Stimulated activated naive CD8-positive, alpha-beta T cell treated with anti-CD3 and anti-CD28 coated beads, Interleukin-15, Interleukin-2, amounts not matched to agents 100 U/mL and 50 U/mL, for 24 hours (primary cell): ENCODE measurements around the gene CALR3.
"Not testable (repeated sequence)": the region's sequence is repeated elsewhere in the genome, so short reads cannot be mapped to it uniquely, and the experiment has no call there.

Experiments
- ATAC-seq: fragments of 150-1000 bp; cut with Tn5 transposase; one replicate; pipeline ENCODE4 v1.10.0; 2021
- DNase-seq: peaks from one replicate; pipeline ENCODE4 v3.0.0; 2021

The CALR3 gene

DNA sequence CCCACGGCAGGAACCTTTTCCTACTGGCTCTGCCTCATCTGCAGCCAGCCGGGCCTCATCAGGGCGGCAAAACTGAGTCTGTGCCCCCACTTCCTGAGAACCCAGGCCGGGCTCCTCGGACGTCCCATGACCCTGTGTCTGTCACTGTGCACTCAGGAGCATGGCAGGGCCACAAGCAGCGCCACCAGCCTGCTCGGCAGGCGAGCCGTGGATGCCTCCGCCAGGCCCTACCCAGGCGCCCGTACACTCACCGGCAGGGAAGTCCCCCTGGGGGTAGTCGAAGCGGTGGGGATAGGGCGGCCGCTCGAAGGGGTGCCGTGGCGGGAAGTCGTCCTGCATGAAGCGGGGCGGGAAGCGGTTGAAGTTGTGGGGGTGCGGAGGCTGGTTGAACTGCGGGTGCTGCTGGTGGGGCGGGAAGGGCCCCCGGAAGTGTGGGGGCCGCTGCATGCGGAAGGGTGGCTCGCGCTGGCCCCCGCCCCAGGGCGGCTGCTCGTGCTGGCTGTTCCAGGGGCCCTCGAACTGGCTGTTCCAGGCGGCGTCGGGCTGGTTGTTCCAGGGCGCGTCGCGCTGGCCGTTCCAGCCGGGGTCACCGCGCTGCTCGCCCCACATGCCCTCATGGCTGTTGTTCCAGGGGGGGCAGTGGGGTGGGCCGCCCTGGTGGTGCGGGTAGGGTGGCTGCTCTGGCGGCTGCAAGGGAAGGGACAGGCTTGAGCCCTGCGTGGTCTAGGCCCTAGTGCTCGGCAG is 29.2 kb upstream of the CALR3 start:
- DNase-seq (no peak), ATAC-seq (no peak)

DNA sequence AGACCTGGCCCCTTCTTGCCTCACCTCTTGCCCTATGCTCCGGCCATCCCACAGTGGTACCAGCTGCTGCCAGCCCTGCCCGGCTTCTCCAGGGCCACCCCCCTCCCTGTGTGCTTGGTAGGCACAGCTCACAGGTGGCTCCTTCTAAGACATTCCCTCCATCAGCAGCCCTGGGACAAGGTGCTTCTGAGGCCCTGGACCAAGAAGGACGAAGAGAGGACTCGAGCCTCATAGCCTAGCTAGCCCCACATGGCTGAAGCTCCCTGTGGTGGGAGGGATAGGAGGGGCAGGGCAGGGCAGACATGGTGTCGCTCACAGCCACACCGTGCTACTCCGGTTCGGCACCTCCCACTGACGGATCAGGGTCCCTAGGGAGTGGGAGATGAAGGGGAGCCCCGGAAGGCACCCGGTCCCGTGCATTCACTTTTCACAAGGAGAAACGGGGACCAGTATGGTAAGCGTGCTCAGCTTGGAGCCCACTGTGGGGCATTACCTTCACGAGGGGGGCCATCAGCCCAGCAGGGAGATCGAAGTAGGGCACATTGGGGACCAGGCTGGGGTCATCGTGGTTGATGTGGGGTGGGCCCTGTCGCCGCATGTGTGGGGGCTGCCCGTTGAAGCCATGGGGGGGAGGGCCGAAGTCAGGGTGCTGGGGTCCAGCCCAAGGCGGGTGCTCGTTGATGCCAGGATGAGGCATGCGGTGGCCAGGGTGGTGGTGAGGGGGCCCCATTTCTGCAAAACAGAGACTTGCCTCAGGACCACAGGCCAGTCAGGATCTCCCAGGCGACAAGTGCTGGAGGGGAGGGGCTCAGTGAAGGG is 26.8 kb upstream of the CALR3 start:
- ATAC-seq = no peak
- DNase-seq = no peak

DNA sequence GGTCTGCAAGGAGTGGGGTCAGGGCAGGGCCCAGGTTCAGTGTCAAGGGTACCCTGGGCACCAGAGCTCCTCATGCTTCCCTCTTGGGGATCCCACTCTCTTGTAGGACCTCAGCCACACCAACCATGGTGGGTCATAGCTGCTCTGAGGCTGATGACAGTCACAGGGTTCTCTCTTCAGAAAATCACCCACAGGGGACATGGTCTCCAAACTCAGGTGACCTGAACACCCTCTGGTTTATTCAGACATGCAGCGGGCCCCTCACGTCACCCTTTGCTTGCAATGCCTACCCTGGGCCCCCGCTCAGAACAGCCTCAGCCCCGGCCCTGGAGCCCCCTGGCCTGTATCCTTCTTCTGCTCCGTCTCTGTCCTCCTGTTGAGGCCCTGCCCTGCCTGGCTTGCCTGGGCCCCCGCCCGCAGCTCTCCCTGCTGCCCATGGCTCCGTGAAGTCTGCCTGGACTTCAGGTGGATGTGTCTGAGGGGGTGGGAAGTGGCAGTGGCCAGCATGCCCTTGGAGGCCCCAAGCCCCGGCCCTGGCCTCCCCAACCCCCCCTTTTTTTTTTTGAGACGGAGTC is 25.8 kb upstream of the CALR3 start:
- no peak for ATAC-seq
- DNase-seq = no peak

DNA sequence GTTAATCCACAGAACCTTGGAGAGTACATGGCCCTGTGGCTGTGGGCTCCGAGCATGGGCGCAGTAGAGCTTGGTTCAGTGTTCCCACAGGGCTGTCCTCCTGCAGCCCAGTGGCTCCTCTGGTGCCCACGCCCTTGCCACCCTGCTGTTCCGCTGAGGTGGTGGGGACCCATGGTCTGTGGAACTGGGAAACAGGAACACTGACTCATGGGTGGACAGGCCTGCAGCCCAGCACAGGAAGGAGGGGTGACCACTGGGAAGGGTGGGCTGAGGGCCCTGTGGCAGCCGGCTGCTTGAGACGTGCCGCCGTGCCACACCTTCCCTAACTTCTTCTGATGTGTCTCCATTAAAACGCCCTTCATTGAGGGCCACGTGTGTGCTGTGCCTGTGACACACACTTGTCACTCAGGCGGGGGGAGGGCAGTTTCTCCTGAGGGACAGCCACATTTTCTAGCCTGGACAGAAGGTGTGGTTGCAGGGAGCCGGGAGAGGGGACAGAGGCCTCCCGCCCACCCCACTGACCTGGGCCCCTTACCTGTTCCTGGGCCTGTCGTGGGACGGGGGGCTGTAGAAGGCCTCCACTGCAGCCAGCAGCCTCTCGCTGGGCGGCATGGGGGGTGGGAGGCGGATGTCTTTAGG is 25.1 kb upstream of the CALR3 start:
- DNase-seq (no peak), ATAC-seq (no peak)

DNA sequence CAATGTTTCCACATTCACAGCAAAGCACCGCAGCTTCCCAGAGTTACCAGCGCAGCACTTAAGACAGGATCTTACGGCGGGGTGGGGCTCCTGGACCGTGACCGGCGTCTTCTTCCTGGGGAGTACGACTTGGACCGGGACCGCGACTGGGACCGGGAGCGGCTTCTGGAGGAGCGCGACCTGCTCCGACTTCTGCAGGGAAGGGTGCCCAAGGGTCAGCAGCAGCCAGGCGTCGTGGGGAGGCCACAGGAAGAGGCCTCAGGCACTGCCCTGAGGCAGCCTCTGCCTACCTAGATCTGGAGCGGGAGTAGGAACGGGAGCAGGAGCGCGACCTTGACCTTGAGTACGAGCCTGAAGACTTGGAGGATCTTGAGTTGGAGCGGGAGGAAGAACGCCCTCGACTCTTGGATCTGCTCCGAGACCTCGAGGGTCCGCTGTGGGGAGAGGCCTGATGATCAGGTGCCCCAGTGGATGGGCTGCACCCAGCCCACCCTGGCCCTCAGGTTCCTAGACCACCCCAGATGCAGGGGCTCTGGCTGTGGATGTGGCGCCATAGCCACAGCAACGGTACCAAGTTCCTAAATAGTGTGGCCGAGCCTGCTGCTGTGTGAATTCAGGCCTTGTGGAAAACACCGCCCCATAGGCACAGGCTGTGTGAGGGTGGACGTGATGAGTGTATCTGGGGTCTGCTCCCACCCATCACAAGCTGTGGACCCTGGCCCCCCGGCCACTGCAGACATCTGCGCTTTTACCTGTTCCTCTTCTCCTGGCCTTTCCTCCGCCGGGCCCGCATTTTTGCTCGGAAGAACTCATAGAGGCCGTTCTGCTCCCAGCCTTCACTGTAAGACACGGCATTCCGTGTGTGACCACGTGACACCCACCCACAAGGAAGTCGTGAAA is 24.4 kb upstream of the CALR3 start:
- no peak for DNase-seq
- no peak for ATAC-seq

DNA sequence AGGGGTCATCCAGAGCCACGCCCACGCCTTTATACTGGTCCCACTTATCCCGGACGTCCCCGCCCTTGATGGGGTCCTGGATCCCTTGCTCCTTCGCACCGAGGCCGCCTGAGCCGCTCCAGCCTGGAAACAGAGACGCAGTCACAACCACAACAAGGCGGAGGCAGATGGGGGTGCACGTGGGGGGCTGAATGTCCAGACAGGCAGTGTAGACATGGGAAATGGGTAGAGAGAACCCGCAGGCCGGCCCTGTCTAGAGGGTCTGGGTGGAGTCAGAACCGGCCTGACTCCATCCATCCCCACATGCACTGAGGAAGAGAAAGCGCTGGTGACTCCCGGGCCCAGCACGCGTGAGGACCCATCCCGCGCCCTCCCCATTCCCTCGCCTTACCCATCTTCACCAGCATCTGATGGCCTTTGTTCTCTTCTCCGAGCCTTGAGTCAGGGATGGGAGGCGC is 23.3 kb upstream of the CALR3 start:
- no peak for DNase-seq
- ATAC-seq = no peak

DNA sequence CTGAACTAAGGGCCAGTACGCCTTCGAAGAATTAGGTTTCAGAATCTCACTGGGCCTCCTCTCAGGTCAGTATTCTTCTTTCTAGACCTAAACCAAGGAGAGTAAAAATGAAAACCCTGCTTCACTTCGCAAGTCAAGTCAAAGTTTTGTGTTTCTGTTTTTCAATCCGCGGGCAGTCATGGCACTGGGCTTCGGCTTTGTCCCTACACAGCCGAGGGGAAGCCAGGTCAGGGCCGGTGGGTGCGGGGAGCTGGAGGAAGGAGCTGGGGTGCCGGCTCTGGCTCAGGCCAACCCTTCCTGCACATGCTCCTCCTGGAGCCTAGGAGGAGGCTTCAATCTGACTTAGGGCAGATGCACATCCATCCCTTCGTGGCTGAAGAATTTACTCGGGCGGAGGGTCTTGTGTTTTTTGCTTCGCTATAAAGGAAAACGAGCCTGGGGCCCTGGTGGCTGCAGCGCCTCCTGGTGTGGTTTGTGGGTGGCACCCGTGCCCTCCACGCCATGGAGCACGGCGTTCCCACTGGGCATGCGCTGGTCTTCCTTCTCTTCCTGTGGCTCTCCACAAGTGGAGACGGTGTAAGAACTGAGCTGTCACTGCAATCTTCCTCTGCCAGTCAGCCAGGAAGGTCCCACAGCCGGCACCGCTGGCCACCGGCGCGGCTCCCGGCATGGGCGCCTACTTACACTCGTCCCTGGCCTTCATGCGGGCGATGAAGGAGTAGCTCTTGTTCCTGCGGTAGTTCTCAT is 22.7 kb upstream of the CALR3 start:
- DNase-seq = no peak
- ATAC-seq = no peak

DNA sequence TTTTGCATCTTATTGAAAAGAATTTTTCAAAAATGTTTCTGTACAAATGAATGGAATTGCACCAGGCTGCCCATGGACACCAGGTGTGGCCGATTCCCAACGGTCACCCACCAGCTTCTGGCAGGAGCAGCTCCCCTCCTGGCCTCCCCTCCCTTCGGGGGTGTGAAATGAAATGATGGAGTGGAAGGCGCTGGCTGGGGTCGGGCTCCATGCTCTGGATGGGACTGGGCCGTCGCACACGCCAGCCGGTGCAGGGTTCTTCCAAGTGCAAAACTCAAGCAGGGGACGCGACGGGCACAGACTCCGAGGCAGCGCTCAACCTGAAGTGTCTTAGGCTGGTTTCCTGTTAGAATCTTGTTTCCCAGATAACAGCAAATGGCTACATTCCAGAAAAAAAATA is 22.1 kb upstream of the CALR3 start:
- no peak for DNase-seq
- no peak for ATAC-seq

DNA sequence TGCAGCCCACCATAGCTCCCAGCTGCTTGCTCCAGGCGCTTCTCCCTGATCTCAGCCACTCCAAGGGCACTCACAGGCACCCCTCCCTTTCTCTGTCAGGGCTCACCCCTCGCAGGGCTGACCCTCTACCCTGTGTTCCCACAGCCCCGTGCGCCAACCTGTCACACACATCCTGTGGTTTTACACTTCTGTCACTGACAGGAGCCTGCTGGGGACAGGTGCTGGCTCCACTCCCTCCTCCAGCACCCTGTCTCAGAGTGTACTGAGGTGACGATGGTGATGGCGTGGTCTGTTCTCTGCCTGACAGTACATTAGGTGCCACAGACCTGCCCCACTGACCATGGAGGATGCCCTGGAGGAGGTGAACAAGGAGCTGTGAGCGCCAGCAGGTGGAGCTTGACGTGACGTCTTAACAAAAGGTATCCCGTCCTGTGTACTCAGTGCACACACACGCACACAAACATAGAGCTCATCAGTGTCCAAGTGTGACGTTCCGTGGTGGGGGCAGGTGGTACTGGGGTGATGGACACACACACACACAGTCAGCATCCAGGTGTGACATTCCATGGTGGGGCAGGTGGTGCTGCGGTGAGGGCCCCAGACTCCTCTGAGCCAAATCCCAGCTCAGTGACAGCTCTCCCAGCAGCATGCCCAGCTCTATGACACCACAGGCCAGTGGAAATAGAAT is 21.1 kb upstream of the CALR3 start:
- ATAC-seq = no peak
- no peak for DNase-seq

DNA sequence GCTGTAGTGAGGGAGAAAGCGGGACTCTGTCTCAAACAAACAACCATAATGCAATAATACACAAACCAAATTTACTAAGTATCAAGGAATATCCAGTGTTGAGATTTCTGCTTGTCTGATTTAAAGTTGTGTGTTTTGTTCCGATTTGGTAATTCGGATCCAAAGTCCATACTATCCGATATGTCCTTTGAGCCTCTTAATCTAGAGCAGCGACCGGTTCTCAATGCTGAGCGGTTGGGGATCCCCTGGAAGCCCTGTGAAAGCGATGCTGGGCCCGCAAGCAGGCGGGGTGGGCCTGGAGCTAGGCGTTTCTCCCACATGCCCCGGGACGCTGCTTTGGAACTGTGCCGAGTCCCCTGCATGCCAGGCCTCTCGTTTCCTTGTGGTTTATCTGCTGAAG is 20.4 kb upstream of the CALR3 start:
- ATAC-seq (no peak), DNase-seq (no peak)

DNA sequence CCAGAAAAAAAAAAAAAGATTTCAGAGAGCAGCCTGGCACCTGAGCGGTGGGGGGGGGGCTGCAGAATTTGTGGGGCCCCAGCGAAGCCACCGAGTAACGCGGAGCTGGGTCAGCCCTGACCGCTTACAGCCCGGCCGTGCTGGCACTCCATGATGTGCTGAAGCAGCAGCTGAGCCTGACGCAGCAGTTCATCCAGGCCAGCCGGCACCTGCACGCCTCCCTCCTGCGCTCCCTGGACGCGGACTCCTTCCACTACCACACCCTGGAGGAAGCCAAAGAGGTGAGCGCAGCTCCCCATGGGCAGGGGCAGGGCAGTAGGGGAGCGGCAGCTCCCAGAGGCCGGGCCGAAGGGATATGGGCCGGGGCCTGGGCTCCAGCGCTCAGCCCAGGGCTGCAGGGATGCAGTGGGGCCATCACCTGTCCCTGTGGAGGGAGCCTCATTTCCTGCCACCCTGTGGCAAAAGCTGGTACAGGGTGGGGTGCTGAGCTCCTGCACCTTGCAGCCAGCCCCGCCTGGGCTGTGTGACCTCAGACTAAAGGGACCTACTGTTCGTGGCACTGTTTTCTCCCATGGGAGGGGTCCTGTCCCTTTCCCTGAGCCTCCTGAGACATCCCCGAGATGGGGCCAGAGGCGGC is 18.5 kb upstream of the CALR3 start:
- ATAC-seq = no peak

DNA sequence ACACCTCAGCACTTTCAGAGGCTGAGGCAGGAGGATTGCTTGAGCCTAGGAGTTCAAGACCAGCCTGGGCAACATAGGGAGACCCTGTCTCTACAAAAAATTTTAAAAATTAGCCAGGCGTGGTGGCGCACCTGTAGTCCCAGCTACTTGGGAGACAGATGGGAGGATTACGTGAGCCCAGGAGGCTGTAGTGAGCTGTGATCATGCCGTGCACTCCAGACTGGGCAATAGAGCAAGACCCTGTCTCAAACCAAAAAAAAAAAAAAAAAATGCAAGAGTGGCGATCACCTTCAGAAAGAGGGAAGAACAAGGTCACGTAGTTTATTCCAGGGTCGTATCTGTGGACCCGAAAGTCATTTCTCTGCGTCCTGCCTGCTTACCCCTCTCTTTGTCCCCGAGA is 16.6 kb upstream of the CALR3 start:
- not testable (repeated sequence) for ATAC-seq, DNase-seq

More for the DNA sequence above, 18.5 kb upstream of the CALR3 start:
- DNase-seq = no peak

DNA sequence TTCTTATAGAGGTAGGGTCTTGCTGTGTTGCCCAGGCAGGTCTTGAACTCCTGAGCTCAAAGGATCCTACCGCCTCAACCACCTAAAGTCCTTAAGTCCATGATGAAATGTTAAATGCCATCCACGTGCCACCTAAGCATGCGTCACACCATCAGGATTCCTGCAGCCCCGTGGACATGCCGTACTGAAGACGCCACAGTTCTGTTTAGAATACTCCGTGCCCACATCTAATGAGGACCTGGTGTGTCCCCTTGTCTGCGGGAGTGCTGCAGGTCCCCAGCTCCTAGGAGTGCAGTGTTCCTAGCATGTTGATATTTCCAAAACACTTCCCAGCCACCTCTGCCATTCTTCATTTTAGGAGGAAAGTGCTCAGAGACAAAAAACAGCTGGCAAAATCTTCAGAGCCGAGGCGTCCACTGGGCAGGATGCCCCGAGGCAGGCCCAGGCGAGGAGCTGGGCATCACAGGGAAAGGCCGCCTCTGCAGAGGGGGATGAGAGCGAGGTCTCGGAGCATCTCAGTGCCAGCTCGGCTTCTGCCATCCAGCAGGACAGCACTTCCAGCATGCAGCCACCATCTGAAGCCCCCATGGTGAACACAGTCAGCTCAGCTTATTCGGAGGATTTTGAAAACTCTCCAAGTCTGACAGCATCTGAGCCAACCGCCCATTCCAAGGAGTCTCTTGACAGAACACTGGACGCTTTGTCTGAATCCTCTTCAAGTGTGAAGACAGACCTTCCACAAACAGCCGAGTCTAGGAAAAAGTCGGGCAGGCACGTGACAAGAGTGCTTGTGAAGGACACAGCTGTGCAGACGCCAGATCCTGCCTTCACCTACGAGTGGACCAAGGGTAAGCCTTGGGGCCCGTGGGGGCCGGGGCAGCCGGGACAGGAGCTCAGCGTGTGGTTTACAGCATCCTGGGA is 13.4 kb upstream of the CALR3 start:
- no peak for ATAC-seq
- DNase-seq = no peak

DNA sequence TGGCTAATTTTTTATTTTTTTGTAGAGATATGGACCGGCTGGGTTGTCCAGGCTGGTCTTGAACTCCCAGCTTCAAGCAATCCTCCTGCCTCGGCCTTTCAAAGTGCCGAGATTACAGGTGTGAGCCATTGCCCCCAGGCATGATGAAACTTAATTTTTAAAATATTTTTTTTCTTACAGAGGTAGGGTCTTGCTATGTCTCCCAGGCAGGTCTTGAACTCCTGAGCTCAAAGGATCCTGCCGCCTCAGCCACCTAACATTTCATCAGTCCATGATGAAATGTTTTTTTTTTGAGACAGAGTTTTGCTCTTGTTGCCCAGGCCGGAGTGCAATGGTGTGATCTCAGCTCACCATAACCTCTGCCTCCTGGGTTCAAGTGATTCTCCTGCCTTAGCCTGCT is 12.6 kb upstream of the CALR3 start:
- DNase-seq = no peak
- ATAC-seq = no peak

DNA sequence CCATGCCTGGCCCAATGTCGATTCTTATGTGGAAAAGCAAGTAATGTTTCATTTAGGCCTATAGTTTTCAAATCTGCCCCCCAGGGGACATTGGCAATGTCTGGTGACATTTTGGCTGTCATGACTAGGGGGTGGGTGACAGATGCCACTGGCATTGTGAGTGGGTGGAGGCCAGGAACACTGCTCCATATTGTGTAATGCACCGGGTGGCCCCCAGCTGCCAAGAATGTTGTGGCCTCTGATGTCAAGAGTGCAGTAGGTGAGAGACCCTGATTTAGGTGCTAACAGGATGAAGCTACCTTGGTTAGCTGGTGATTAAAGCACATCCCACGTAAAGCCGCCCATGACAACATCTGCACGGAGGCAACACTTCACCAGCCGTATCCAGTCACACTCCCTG is 11.0 kb upstream of the CALR3 start:
- ATAC-seq = no peak
- no peak for DNase-seq

DNA sequence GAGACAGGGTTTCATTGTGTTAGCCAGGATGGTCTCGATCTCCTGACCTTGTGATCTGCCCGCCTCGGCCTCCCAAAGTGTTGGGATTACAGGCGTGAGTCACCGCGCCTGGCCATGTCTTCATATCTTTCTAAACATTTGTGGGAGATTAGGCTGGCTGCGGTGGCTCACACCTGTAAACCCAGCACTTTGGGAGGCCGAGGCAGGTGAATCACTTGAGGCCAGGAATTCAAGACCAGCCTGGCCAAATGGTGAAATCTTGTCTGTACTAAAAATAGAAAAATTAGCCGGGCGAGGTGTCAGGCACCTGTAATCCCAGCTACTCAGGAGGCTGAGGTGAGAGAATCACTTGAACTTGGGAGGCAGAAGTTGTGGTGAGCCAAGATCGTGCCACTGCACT is 10.2 kb upstream of the CALR3 start:
- ATAC-seq, DNase-seq: not testable (repeated sequence)

DNA sequence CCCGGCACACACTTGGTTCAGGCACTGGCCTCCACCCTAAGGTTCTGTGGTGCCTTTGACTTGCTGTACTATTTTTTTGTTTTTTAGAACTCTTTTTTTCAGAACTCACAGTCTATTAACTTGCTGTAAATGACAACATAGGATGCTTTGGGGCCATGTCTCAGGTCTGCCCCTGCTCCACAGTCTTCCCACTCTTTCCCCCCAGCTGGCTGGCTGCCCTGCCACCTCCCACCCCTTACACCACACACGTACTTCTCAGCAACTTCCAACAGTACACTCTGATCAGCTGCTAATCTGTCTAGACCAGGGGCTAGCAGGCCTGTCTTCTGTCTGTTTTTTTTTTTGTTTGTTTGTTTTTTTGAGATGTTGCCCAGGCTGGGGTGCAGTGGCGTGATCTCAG is 8.3 kb upstream of the CALR3 start:
- ATAC-seq (no peak), DNase-seq (no peak)

DNA sequence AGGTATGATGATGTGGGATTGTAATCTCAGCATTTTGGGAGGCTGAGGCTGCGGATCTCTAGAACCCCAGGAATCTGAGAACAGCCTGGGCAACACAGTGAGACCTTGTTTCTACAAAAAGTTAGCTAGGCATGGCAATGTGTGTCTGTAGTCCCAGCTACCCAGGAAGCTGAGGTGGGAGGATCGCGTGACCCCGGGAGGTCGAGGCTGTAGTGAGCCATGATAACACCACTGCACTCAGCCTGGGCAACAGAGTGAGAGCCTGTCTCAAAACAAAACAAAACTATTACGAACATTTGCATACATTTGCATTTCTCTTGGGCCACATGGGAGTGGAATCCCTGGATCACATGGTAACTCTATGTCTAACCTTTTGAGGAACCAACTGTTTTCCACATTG is 1.9 kb upstream of the CALR3 start:
- no peak for ATAC-seq

DNA sequence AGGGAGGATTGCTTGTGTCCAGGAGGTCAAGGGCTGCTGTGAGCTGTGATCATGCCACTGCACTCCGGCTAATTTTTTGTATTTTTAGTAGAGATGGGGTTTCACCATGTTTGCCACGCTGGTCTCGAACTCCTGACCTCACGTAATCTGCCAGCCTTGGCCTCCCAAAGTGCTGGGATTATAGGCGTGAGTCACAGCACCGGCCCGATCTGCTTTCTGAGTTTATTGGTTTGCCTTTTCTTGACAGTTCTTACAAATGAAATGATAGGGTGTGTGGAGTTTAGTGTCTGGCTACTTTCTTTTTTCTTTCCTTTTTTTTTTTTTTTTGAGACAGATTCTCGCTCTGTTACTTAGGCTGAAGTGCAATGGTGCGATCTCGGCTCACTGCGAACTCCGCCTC is 1.1 kb upstream of the CALR3 start:
- ATAC-seq = no peak

More for the DNA sequence above, 1.9 kb upstream of the CALR3 start:
- no peak for DNase-seq

More for the DNA sequence above, 1.1 kb upstream of the CALR3 start:
- DNase-seq = no peak
